ENCODE measurements around the gene ENDOD1.

Gene ENDOD1

GRCh38 chr11:95076416-95076815, 13.2 kb upstream of the ENDOD1 start:
- TF ChIP-seq, protein P1, sequence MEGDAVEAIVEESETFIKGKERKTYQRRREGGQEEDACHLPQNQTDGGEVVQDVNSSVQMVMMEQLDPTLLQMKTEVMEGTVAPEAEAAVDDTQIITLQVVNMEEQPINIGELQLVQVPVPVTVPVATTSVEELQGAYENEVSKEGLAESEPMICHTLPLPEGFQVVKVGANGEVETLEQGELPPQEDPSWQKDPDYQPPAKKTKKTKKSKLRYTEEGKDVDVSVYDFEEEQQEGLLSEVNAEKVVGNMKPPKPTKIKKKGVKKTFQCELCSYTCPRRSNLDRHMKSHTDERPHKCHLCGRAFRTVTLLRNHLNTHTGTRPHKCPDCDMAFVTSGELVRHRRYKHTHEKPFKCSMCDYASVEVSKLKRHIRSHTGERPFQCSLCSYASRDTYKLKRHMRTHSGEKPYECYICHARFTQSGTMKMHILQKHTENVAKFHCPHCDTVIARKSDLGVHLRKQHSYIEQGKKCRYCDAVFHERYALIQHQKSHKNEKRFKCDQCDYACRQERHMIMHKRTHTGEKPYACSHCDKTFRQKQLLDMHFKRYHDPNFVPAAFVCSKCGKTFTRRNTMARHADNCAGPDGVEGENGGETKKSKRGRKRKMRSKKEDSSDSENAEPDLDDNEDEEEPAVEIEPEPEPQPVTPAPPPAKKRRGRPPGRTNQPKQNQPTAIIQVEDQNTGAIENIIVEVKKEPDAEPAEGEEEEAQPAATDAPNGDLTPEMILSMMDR (conservative IDR thresholded peaks at IDR 0.05; ENCODE audit: low read depth, low read length), result no peak
- peak; percentile 99 for DNase-seq (ENCODE audit: low read depth)
- no peak overlapping the region for H3K4me3 ChIP-seq (ENCODE audit: low read depth, low read length)

DNA sequence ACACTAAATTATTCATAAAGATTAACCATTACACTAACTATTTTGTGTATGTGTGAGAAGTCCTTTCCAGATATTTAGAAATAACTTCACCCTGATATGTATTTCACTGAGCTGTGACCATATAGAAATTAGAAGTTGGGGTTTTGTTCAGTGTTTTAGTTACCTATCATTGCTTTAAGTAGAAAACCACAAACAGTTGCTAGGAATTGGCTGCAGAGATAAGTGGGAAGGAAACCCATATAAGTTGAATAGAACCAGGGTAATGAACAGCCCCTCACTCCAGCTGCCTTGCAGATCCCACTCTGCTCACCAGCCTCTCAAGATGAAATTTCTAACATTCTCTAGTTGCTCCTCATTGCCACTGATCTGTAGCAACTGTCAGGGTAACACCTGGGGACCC, 12.7 kb upstream of the ENDOD1 start:
- H3K4me3 ChIP-seq (ENCODE audit: low read depth, low read length), result no peak overlapping the region
- no peak for DNase-seq (ENCODE audit: low read depth)
- TF ChIP-seq, protein P1 (conservative IDR thresholded peaks at IDR 0.05; ENCODE audit: low read depth, low read length), result no peak

GRCh38 chr11:95078526-95078925, 11.1 kb upstream of the ENDOD1 start:
- TF ChIP-seq, protein P1 (conservative IDR thresholded peaks at IDR 0.05; ENCODE audit: low read depth, low read length), result no peak
- DNase-seq (ENCODE audit: low read depth), result peak; percentile 79
- no peak overlapping the region for H3K4me3 ChIP-seq (ENCODE audit: low read depth, low read length)

- TF ChIP-seq, protein P1 (conservative IDR thresholded peaks at IDR 0.05; ENCODE audit: low read depth, low read length), result no peak
- no peak for DNase-seq (ENCODE audit: low read depth)
- H3K4me3 ChIP-seq (ENCODE audit: low read depth, low read length), result no peak overlapping the region
These were observed 8.6 kb upstream of the ENDOD1 start for GRCh38 chr11:95081010-95081409.

DNA sequence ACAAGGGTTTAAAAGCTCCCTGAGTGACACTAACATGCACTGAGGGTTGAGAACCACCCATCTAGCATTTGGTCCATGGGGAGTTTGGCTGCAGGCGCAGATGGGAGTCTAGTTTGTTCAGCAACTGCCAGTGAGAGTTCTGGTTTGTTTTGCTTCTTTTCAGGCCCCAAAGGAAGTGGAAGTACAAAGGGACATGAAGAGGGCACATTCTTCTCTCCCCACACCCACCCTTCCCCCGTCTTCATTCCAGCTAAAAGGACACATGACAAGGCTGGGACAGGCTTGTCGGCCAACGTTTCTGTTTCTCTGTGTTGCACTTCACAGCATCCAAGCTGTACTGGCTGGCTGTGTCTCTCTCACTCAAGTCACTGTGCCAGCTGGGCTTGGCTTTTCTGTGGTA, 8.2 kb upstream of the ENDOD1 start:
- TF ChIP-seq, protein P1 (conservative IDR thresholded peaks at IDR 0.05; ENCODE audit: low read depth, low read length), result no peak
- H3K4me3 ChIP-seq (ENCODE audit: low read depth, low read length), result no peak overlapping the region
- peak; percentile 88 for DNase-seq (ENCODE audit: low read depth)

DNA sequence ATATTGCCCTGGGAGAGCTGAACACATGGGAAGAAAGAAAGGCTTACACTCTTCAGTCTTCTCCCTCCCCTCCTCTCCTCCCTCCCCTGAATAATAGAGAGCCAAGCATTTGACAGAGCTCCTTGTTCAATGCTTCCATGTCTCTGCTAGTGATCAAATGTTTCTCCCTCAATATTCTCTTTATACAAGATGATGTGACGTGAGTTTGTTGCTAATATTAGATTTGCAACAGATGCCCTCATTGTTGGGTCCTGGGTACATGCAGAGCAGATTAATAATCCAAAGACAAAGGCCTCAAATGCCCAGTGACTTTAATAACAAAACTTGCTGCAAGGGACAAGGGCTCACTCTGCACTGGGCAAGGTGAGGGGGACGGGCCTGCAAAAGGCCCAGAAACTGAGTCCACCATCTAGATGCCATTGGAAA, 7.1 kb upstream of the ENDOD1 start:
- DNase-seq (ENCODE audit: low read depth), result no peak
- no peak overlapping the region for H3K4me3 ChIP-seq (ENCODE audit: low read depth, low read length)
- TF ChIP-seq, protein P1 (conservative IDR thresholded peaks at IDR 0.05; ENCODE audit: low read depth, low read length), result no peak

GRCh38 chr11:95084509-95084908, 5.1 kb upstream of the ENDOD1 start:
- peak; percentile 66 for DNase-seq (ENCODE audit: low read depth)
- no peak overlapping the region for H3K4me3 ChIP-seq (ENCODE audit: low read depth, low read length)

More at GRCh38 chr11:95084509-95084908, 5.1 kb upstream of the ENDOD1 start:
- TF ChIP-seq, protein P1 (conservative IDR thresholded peaks at IDR 0.05; ENCODE audit: low read depth, low read length), result no peak

Measured in choroid plexus epithelial cell (primary cell).